Upper lobe of left lung (tissue), 6 donors: ENCODE results near the gene TYMS. TPM values are rescaled to one million over a fixed set of nuclear protein-coding genes. Genes with fewer than 3 reads are reported as not detected.

Source experiments
- ATAC-seq, 2 donors: fragments of 200-7000 bp; cut with Tn5 transposase; one replicate each; pipeline ENCODE4 v1.9.1; 2022; ENCODE audit warnings: mild to moderate bottlenecking in 2 of 2, moderate library complexity in 2 of 2; ENCODE audit not compliant: low FRiP score in 2 of 2
- DNase-seq, 2 donors: peaks; one replicate each; pipeline ENCODE4 v3.0.0-alpha.2; 2019 to 2020
- H3K27ac ChIP-seq, 4 donors: fragments of 200-600 bp; sonication (generic); one replicate each; pipeline ENCODE4 v1.5.1; 2016 to 2019
- H3K27me3 ChIP-seq, 4 donors: fragments of 200-600 bp; sonication (generic); one replicate each; pipeline ENCODE4 v1.5.1; 2017 to 2019
- H3K36me3 ChIP-seq, 4 donors: fragments of 200-600 bp; sonication (generic); one replicate each; pipeline ENCODE4 v1.5.1; 2016 to 2019
- H3K4me1 ChIP-seq, 4 donors: fragments of 200-600 bp; sonication (generic); one replicate each; pipeline ENCODE4 v1.5.1; 2018 to 2019
- H3K4me3 ChIP-seq, 4 donors: fragments of 200-600 bp; sonication (generic); one replicate each; pipeline ENCODE4 v1.5.1; 2017 to 2019; ENCODE audit warnings: mild to moderate bottlenecking in 2 of 4, moderate library complexity in 1 of 4
- H3K9me3 ChIP-seq, 4 donors: fragments of 200-600 bp; sonication (generic); one replicate each; pipeline ENCODE4 v1.5.1; 2018 to 2019
- CTCF ChIP-seq, 6 experiments: fragments of 450-650 bp in 4 of 6; fragments of 200-600 bp in 2 of 6; sonication (generic) in 2 of 6; IDR thresholded peaks; one replicate each; pipeline ENCODE4 v1.5.1; 2016 to 2019; ENCODE audit warnings: antibody characterized with exemption in 6 of 6
- EP300 ChIP-seq, 4 donors: sonication (generic); formaldehyde crosslinking; IDR thresholded peaks; one replicate each; pipeline ENCODE4 v1.5.1; 2017; ENCODE audit warnings: antibody characterized with exemption in 4 of 4, control low read depth in 2 of 4
- POLR2A ChIP-seq, 4 donors: fragments of 450-650 bp; IDR thresholded peaks; one replicate each; pipeline ENCODE4 v1.5.1; 2016 to 2017; ENCODE audit warnings: antibody characterized with exemption in 4 of 4, mild to moderate bottlenecking in 2 of 4
- POLR2AphosphoS5 ChIP-seq, 2 donors: sonication (generic); formaldehyde crosslinking; IDR thresholded peaks; one replicate each; pipeline ENCODE4 v1.5.1; 2017; ENCODE audit warnings: antibody characterized with exemption in 2 of 2
- WGBS, 2 donors: methylation state at CpG; one replicate each; pipeline ENCODE4 v1.1.5; 2017 to 2018; 5-methylcytosine and 5-hydroxymethylcytosine counted together
- total RNA-seq, 6 donors: library from RNA; depleted of rRNA in 4 of 6; stranded (reverse); fragments of >200 nt in 4 of 6; gene quantifications; one replicate each; pipeline versions ENCODE4 v1.1.0 to v1.2.1, GENCODE V29; 2016 to 2021
- donor health status: DM: no; HTN: no; CAD: no; lungs with moderate emphysema.
- donor health status: DM: no; HTN: yes; CAD: no; lungs with severe emphysema.

Gene TYMS
- total RNA-seq, 6 donors from 2014 or later, result 5.2 to 16.3 (median 7.6) TPM; not detected in 1

GRCh38 chr18:671405-671804, 14.0 kb downstream of the TYMS start:
- 86 to 100% methylated on average over 1 of the region's 1 CpG for WGBS, 2 donors
- no peak for ATAC-seq
- H3K27ac ChIP-seq, result no peak overlapping the region
- H3K36me3 ChIP-seq, result peaks cover 0 to 63% (median 26%) of the 10 kb centered on the region in 4 donors
- TF ChIP-seq POLR2AphosphoS5 (IDR thresholded peaks at IDR 0.05) (no peak), POLR2A (IDR thresholded peaks at IDR 0.05) (no peak), EP300 (IDR thresholded peaks at IDR 0.05) (no peak), CTCF (IDR thresholded peaks at IDR 0.05) (no peak)
- DNase-seq, result no peak
- H3K27me3 ChIP-seq, result no peaks in the 10 kb centered on the region
- no peaks in the 10 kb centered on the region for H3K9me3 ChIP-seq
- no peaks in the 10 kb centered on the region for H3K4me1 ChIP-seq
- H3K4me3 ChIP-seq, result no peak overlapping the region

GRCh38 chr18:673317-673716, 15.9 kb downstream of the TYMS start:
- no peaks in the 10 kb centered on the region for H3K4me1 ChIP-seq
- 79 to 82% methylated on average over 3 of the region's 3 CpGs for WGBS, 2 donors
- H3K9me3 ChIP-seq, result no peaks in the 10 kb centered on the region
- no peaks in the 10 kb centered on the region for H3K27me3 ChIP-seq
- ATAC-seq, result no peak
- no peak overlapping the region for H3K27ac ChIP-seq
- TF ChIP-seq POLR2A (IDR thresholded peaks at IDR 0.05), result no peak
- no peak for TF ChIP-seq EP300 (IDR thresholded peaks at IDR 0.05)
- TF ChIP-seq CTCF (IDR thresholded peaks at IDR 0.05), result no peak
- TF ChIP-seq POLR2AphosphoS5 (IDR thresholded peaks at IDR 0.05), result no peak
- H3K36me3 ChIP-seq, result peaks cover 6 to 81% (median 42%) of the 10 kb centered on the region in 4 donors
- H3K4me3 ChIP-seq, result no peak overlapping the region
- no peak for DNase-seq

- no peak for DNase-seq
- H3K4me3 ChIP-seq, result no peak overlapping the region
- TF ChIP-seq CTCF (IDR thresholded peaks at IDR 0.05) (no peak), POLR2AphosphoS5 (IDR thresholded peaks at IDR 0.05) (no peak), POLR2A (IDR thresholded peaks at IDR 0.05) (no peak), EP300 (IDR thresholded peaks at IDR 0.05) (no peak)
- peaks cover 6 to 85% (median 44%) of the 10 kb centered on the region in 4 donors for H3K36me3 ChIP-seq
- no peaks in the 10 kb centered on the region for H3K9me3 ChIP-seq
- H3K27ac ChIP-seq, result no peak overlapping the region
- ATAC-seq, result no peak
- no peaks in the 10 kb centered on the region for H3K4me1 ChIP-seq
- WGBS, 2 donors, result 63 to 68% methylated on average over 5 of the region's 5 CpGs
- no peaks in the 10 kb centered on the region for H3K27me3 ChIP-seq
Observed at GRCh38 chr18:673769-674168, 16.3 kb downstream of the TYMS start.

- H3K9me3 ChIP-seq, result no peaks in the 10 kb centered on the region
- no peak overlapping the region for H3K27ac ChIP-seq
- no peaks in the 10 kb centered on the region for H3K27me3 ChIP-seq
- H3K4me1 ChIP-seq, result no peaks in the 10 kb centered on the region
- WGBS, 2 donors, result 93 to 95% methylated on average over 7 of the region's 7 CpGs
- ATAC-seq (no peak), DNase-seq (no peak)
- no peak overlapping the region for H3K4me3 ChIP-seq
- TF ChIP-seq POLR2AphosphoS5 (IDR thresholded peaks at IDR 0.05), result no peak
- peaks cover 7 to 89% (median 49%) of the 10 kb centered on the region in 4 donors for H3K36me3 ChIP-seq
Observed at GRCh38 chr18:675307-675706, 17.9 kb downstream of the TYMS start.

- peaks cover 9 to 81% (median 50%) of the 10 kb centered on the region in 4 donors for H3K36me3 ChIP-seq
Observed at GRCh38 chr18:676069-676468, 18.6 kb downstream of the TYMS start.

More at GRCh38 chr18:676069-676468, 18.6 kb downstream of the TYMS start:
- 81 to 84% methylated on average over 5 of the region's 5 CpGs for WGBS, 2 donors
- Histone ChIP-seq H3K4me1 (no peaks in the 10 kb centered on the region), H3K4me3 (no peak overlapping the region), H3K27ac (no peak overlapping the region), H3K9me3 (no peaks in the 10 kb centered on the region), H3K27me3 (no peaks in the 10 kb centered on the region)
- TF ChIP-seq EP300 (IDR thresholded peaks at IDR 0.05) (no peak), POLR2AphosphoS5 (IDR thresholded peaks at IDR 0.05) (no peak), POLR2A (IDR thresholded peaks at IDR 0.05) (no peak), CTCF (IDR thresholded peaks at IDR 0.05) (no peak)
- no peak for DNase-seq
- no peak for ATAC-seq
